HG03575 (cell line): Measurements from ENCODE around the gene CTCFL.
"Not testable (repeated sequence)": the region's sequence is repeated elsewhere in the genome, so short reads cannot be mapped to it uniquely, and the experiment has no call there.

Experiments
- ATAC-seq: cut with Tn5 transposase; IDR thresholded peaks from one replicate; pipeline ENCODE4 v1.9.1; 2021; ENCODE audit not compliant: unreplicated experiment, insufficient number of reproducible peaks, low FRiP score; ENCODE audit errors: extremely low read depth

CTCFL gene

GRCh38 chr20:57473246-57474048, 51.5 kb downstream of the CTCFL start:
- no peak for ATAC-seq

DNA sequence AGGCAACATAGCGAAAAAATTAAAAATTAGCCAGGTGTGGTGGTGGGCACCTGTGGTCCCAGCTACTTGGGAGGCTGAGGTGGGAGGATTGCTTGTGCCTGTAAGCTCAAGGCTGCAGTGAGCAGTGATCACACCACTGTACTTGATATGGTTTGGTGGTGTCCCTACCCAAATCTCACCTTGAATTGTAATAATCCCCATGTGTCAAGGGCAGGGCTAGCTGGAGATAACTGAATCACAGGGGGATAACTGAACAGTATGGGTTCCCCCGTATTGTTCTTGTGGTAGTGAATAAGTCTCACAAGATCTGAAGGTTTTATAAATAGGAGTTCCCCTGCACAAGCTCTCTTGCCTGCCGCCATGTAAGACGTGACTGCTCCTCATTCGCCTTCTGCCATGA, 52.5 kb downstream of the CTCFL start:
- not testable (repeated sequence) for ATAC-seq

- no peak for ATAC-seq
Observed at GRCh38 chr20:57471496-57472372, 53.2 kb downstream of the CTCFL start.

- ATAC-seq = no peak
Observed at GRCh38 chr20:57470666-57471495, 54.1 kb downstream of the CTCFL start.

DNA sequence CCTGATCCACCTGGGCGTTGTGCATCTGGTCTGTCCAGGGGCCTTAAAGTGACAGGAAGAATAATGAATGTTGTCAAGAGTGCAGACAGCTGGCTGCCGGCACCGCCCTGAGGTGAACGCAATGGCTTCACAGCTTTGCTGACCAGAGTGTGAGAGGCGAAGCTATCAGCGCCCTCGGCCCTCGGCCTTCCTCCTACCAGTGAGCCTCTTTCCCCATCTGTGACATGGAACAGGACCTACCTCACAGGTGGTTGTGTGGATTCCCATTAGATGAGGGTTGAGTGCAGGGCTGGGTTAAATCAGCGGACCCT, 54.8 kb downstream of the CTCFL start:
- no peak for ATAC-seq

DNA sequence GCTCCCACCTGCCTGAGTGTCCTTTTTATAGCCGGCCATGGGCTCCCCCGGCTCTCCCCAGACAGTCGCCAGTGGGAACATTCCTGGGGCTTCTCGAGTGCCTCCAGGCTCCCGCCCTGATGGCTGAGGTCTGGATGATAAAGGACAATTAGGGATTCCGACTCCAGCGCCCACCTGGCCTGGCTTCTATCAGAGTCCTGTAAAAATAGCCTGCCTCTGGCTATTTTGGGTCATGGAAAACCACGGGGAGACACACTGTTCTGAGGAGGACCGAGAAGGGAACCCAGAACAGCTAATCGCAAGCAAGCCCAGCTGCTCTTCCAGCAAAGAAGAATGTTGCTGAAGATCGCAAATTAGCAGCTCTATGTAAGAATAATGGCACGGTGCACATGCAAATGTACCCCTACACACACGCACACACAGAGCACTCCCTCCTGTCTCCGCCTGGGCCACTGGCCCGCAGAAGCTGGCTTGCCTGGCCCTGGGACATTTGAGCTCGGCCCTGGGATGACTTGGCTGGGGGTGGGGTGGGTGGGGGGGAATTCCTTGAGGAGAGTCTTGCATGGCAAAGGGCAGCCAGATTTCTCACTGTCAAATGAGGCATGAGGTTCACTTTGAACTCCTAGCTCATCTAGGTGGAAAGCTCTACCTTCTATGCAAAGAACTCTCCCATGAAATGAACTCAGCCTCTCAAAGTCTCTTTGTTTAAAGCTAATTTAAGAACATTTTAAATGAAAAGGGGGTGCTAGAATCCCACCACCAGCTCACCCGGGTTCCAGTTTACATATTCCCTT, 55.3 kb downstream of the CTCFL start:
- no peak for ATAC-seq

GRCh38 chr20:57468523-57469417, 56.2 kb downstream of the CTCFL start:
- no peak for ATAC-seq

DNA sequence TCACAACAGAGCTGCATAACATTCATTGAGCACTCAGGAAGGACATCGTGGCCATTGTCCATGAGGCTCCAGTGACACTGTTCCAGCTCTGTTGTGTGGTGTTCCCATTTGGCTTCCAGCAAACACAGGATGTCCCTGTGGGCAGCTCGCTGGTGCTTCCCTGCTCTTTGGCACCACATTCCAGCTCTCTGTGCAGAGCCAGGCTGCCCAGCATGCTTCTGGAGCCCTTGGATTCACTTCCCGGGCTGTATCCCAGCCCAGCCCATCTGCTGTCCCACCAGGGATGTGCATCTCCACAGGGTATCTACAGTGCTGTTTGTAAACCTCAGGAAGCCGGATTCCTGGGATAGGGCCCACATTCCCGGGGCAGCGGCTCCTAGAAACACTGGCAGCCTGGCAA, 57.2 kb downstream of the CTCFL start:
- ATAC-seq = no peak

- no peak for ATAC-seq
Observed at GRCh38 chr20:57465943-57466342, 59.0 kb downstream of the CTCFL start.

GRCh38 chr20:57465486-57465885, 59.5 kb downstream of the CTCFL start:
- ATAC-seq = no peak

- ATAC-seq = no peak
Observed at GRCh38 chr20:57464642-57465211, 60.2 kb downstream of the CTCFL start.

GRCh38 chr20:57462781-57463180, 62.2 kb downstream of the CTCFL start:
- ATAC-seq = no peak

- ATAC-seq = no peak
Observed at GRCh38 chr20:57461726-57462125, 63.2 kb downstream of the CTCFL start.

GRCh38 chr20:57460781-57461465, 64.0 kb downstream of the CTCFL start:
- ATAC-seq = no peak

GRCh38 chr20:57459897-57460296, 65.0 kb downstream of the CTCFL start:
- ATAC-seq = no peak

DNA sequence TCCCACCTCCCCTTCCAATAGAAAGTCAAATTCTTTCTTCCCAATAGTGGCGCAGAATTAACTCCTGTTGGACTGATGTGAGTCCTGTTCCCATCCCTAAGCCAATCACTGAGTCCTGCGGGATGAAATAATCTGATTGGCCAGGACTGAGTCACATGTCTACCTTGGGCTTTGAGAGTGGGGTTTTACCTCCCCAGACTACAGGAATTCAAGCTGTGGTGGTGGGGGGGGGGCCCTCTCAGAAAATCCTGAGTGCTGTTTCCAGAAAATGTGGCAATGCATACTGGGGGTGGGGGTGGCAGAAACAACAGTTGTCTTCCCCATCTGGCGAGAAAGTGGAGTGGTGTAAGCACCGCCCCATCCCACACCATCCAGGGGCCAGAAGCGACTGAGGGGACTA, 65.7 kb downstream of the CTCFL start:
- ATAC-seq = no peak
